ENCODE measurements around the gene IL12RB1. TPM values are rescaled to one million over a fixed set of nuclear protein-coding genes. Genes with fewer than 3 reads are reported as not detected.

The IL12RB1 gene
- total and polyA plus RNA-seq, 2 donors (not counting 3 experiments of a cell fraction or from before 2014, with no cell fraction given), result not detected

- no TSS peak for BruUV-seq (replicated peaks)
- no peak overlapping the region for H2AFZ ChIP-seq (ENCODE audit: low read depth, low read length)
- FAIRE-seq, result no peak
- no peak overlapping the region for H3K27ac ChIP-seq (ENCODE audit: insufficient read depth, low read depth, low read length)
- dilution Hi-C loops (cut with MboI; ENCODE audit: extremely low pct_ligation_motif_present, low sequenced_read_pairs), result no loop called here
- H3K4me1 ChIP-seq (ENCODE audit: control insufficient read depth, extremely low read depth, insufficient read depth, low read length), result no peaks in the 10 kb centered on the region
- H3K9me1 ChIP-seq (replicated peaks; ENCODE audit: control insufficient read depth, extremely low read depth, insufficient read depth, low read length), result no peaks in the 10 kb centered on the region
- TF ChIP-seq MYC (IDR thresholded peaks at IDR 0.05; ENCODE audit: low read depth, low read length) (no peak), FOS (IDR thresholded peaks at IDR 0.05; ENCODE audit: borderline replicate concordance, insufficient read depth, low read length) (no peak), EZH2 (IDR thresholded peaks at IDR 0.05; ENCODE audit: borderline replicate concordance, low read depth, low read length, severe bottlenecking) (no peak), CTCF (IDR thresholded peaks at IDR 0.05; ENCODE audit: extremely low read depth in 1 of 2, insufficient read depth in 1 of 2, low read depth in 1 of 2, low read length in 2 of 2) (no peak), MAX (IDR thresholded peaks at IDR 0.05; ENCODE audit: insufficient read depth, insufficient read length) (no peak), POLR2A (IDR thresholded peaks at IDR 0.05; ENCODE audit: low read depth, low read length) (no peak)
- ChIA-PET CTCF (interaction anchor here (0.7 to 1.2 kb wide), 2 partner anchors 32 to 48 kb away, joined by 3 to 5 read pairs; partner anchors contain the start of gene MAST3), POLR2A (no interaction called here)
- H3K9me3 ChIP-seq (replicated peaks; ENCODE audit: control insufficient read depth, insufficient read depth, low read length), result no peaks in the 10 kb centered on the region
- intact Hi-C loops (cut with micrococcal nuclease), result no loop called here
- H4K20me1 ChIP-seq (replicated peaks; ENCODE audit: control insufficient read depth, extremely low read depth, insufficient read depth, low read length), result no peaks in the 10 kb centered on the region
- no peak overlapping the region for H3K4me2 ChIP-seq (ENCODE audit: insufficient read depth, low read length)
- H3K36me3 ChIP-seq (ENCODE audit: control insufficient read depth in 2 of 2, extremely low read depth in 1 of 2, insufficient read depth in 2 of 2, low read length in 2 of 2), result no peaks in the 10 kb centered on the region
- no peaks in the 10 kb centered on the region for H3K27me3 ChIP-seq (ENCODE audit: control insufficient read depth in 2 of 2, insufficient read depth in 2 of 2, low read length in 2 of 2)
- no peak for DNase-seq (ENCODE audit: low read depth, low spot score)
- H3K9ac ChIP-seq (replicated peaks; ENCODE audit: extremely low read depth, insufficient read depth, low read length), result no peak overlapping the region
- no peaks in the 10 kb centered on the region for H3K79me2 ChIP-seq (ENCODE audit: control insufficient read depth, insufficient read depth, low read length)
- no peak overlapping the region for H3K4me3 ChIP-seq (replicated peaks in 1 of 3; ENCODE audit: insufficient read depth in 1 of 3, low read depth in 1 of 3, low read length in 3 of 3)
Measured at GRCh38 chr19:18065173-18065495, 21.6 kb downstream of the IL12RB1 start.

- no peak overlapping the region for H3K4me3 ChIP-seq (replicated peaks in 1 of 3; ENCODE audit: insufficient read depth in 1 of 3, low read depth in 1 of 3, low read length in 3 of 3)
- no peak overlapping the region for H3K27ac ChIP-seq (ENCODE audit: insufficient read depth, low read depth, low read length)
- no peaks in the 10 kb centered on the region for H3K79me2 ChIP-seq (ENCODE audit: control insufficient read depth, insufficient read depth, low read length)
- dilution Hi-C loops (cut with MboI; ENCODE audit: extremely low pct_ligation_motif_present, low sequenced_read_pairs) (no loop called here), intact Hi-C loops (cut with micrococcal nuclease) (loop anchor here (1.0 kb wide), 1 partner anchor 105 kb away; no protein-coding TSS in a partner anchor)
- H3K36me3 ChIP-seq (ENCODE audit: control insufficient read depth in 2 of 2, extremely low read depth in 1 of 2, insufficient read depth in 2 of 2, low read length in 2 of 2), result no peaks in the 10 kb centered on the region
- peaks cover 2% of the 10 kb centered on the region for H3K4me1 ChIP-seq (ENCODE audit: control insufficient read depth, extremely low read depth, insufficient read depth, low read length)
- no peaks in the 10 kb centered on the region for H3K9me3 ChIP-seq (replicated peaks; ENCODE audit: control insufficient read depth, insufficient read depth, low read length)
- H4K20me1 ChIP-seq (replicated peaks; ENCODE audit: control insufficient read depth, extremely low read depth, insufficient read depth, low read length), result no peaks in the 10 kb centered on the region
- H3K4me2 ChIP-seq (ENCODE audit: insufficient read depth, low read length), result no peak overlapping the region
- ChIA-PET CTCF (interaction anchor here (1.1 to 1.6 kb wide), 3 partner anchors 50 to 188 kb away, joined by 3 to 4 read pairs (median 3); no protein-coding TSS in a partner anchor), POLR2A (no interaction called here)
- no peak overlapping the region for H2AFZ ChIP-seq (ENCODE audit: low read depth, low read length)
- H3K27me3 ChIP-seq (ENCODE audit: control insufficient read depth in 2 of 2, insufficient read depth in 2 of 2, low read length in 2 of 2), result no peaks in the 10 kb centered on the region
- no peak overlapping the region for H3K9ac ChIP-seq (replicated peaks; ENCODE audit: extremely low read depth, insufficient read depth, low read length)
- DNase-seq (ENCODE audit: low read depth, low spot score) (no peak), FAIRE-seq (peak; percentile 59)
- BruUV-seq (replicated peaks), result no TSS peak
- TF ChIP-seq POLR2AphosphoS5 (IDR thresholded peaks at IDR 0.05; ENCODE audit: insufficient read depth, low read depth, low read length), result no peak
- peak in 1 of 2 donors; percentile 6 for TF ChIP-seq CTCF (IDR thresholded peaks at IDR 0.05; ENCODE audit: extremely low read depth in 1 of 2, insufficient read depth in 1 of 2, low read depth in 1 of 2, low read length in 2 of 2)
- no peaks in the 10 kb centered on the region for H3K9me1 ChIP-seq (replicated peaks; ENCODE audit: control insufficient read depth, extremely low read depth, insufficient read depth, low read length)
Measured at GRCh38 chr19:18063463-18063862, 23.3 kb downstream of the IL12RB1 start.

Measured in endothelial cell of umbilical vein (primary cell).